ENCODE measurements around the gene KRTAP5-6. TPM values are rescaled to one million over a fixed set of nuclear protein-coding genes. Genes with fewer than 3 reads are reported as not detected.
A peak's percentile ranks its signal among the peaks of the same experiment; 100 is the strongest.
"Not testable (repeated sequence)": the region's sequence is repeated elsewhere in the genome, so short reads cannot be mapped to it uniquely, and the experiment has no call there.

The KRTAP5-6 gene
- polyA plus RNA-seq, 3 donors = not detected

DNA sequence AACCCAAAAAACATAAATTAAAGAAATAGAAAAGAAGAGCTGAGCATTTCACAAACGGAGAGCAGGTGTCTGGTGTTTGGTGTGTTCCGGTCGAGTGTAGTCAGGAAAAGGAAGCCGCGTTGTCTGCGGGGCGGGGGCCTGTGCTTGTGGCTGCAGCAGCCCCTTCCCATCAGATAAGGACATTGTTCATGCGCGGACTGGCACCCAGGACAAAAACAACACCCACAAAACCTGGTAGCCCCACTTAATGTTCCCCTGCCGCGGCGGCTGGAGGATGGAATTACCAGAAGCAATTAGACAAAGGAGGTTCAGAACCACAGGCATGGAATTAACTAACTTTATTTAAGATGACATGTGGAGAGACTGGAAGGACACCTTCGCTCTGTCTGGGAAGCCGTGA is 37.5 kb upstream of the KRTAP5-6 start:
- DNase-seq (ENCODE audit: extremely low read depth in 1 of 11, low read depth in 9 of 11, low spot score in 4 of 11) = no peak

DNA sequence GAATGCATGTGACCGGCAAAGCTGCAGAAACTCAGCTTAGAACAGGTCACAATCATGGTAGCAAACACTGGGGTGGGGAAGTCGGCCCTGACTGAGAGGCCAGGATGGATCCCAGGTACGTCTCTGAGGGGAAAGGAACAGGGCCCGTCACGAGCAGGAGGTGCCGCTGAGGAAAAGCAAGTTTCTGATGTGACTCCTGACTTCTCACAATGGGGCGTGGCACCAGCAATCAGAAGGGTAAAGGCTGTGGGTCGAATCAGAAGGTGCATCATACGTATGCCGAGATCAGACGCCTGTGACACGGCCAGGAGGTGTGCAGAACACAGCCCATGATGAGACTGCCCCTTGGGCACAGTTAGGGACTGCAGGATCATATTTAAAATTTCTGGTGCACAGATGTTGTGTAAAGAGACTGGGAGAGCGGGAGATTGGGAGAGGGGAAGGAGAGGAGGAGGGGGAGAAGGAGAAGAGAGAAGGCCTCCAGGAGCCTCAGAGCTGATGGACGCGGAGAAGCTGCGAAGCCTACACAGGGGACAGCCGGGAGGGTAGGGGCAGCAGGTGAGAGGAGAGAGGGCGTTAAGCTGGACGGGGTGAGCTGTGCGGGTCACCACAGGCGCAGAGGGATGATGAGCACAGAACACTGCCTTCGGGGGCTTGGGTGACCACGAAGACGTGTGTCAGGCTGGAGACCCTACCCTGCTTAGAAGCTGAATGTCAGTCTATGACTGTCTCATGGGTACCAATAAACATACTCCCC is 36.7 kb upstream of the KRTAP5-6 start:
- no peak for DNase-seq (ENCODE audit: extremely low read depth in 1 of 11, low read depth in 9 of 11, low spot score in 4 of 11)

- DNase-seq (ENCODE audit: extremely low read depth in 1 of 11, low read depth in 9 of 11, low spot score in 4 of 11) = not testable (repeated sequence)
Observed at GRCh38 chr11:1661454-1662269, 35.3 kb upstream of the KRTAP5-6 start.

GRCh38 chr11:1662699-1663283 is 34.2 kb upstream of the KRTAP5-6 start:
- not testable (repeated sequence) for DNase-seq (ENCODE audit: extremely low read depth in 1 of 11, low read depth in 9 of 11, low spot score in 4 of 11)

DNA sequence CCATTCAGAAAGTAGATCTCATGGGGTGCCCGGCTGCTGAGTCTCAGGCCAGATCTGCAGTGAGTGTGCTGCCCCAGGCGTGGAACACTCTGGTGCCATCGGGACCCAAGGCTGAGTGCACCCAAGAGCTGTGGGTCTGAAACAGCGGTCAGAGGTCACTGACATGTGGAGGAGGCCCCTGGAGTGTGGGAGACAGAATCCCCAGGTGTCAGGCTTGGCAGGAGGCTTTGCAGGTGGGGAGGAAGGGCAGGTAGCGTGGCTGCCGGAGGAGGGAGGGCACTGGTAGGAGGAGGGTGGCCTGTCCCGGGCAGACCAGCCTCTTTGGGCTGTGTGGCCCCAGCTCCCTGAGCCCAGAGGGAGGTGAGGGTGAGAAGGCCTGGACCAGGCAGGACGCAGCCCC is 31.7 kb upstream of the KRTAP5-6 start:
- no peak for DNase-seq (ENCODE audit: extremely low read depth in 1 of 11, low read depth in 9 of 11, low spot score in 4 of 11)

GRCh38 chr11:1667121-1667850 is 29.7 kb upstream of the KRTAP5-6 start:
- DNase-seq (ENCODE audit: extremely low read depth in 1 of 11, low read depth in 9 of 11, low spot score in 4 of 11) = no peak

DNA sequence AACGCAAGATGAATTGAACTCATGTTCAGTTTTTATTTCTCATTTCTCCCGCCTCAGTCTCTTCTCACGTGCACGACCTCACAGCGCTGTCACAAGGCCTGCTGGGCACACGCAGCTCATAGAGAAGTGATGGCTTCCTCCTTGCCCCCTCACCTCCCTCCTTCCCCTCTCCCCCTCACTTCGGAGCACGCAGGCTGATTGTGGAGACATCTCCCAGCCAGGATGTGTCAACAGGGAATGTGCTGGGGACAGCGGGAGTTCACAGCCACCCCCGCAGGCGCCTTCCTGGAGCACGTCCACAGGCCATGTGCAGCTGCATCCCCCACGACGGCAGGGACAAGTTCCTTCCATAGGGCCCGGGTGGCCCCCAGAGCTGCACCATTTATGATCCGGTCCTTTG is 29.1 kb upstream of the KRTAP5-6 start:
- DNase-seq (ENCODE audit: extremely low read depth in 1 of 11, low read depth in 9 of 11, low spot score in 4 of 11) = peak in 8 of 11 donors; percentile 52 to 85 (median 75)

DNA sequence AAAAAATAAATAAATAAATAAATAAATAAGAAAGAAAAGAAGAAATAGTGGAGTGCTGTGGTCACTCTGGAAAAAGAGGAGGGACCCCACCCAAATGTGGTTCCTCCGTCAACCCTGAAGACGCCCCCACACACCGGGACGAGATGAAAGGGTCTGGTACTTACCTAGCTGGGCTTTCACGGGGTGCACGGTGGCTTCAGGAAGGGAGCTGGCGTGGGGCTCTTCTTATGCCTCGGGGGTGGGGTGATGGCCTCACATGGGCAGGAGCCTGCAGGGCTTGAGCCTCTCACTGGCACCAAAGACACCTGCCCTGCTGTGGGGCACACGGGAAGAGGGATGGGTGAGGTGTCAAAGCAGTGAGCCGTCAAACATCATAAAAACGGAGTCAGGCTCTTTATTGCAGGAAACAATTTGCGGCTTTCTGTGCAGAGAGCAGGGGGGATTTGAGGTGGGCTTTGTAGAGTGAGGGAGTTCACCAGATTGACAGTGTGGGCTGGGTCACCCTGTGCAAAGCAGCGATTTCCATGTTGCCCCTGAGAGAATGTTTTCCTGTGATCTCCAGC is 28.0 kb upstream of the KRTAP5-6 start:
- no peak for DNase-seq (ENCODE audit: extremely low read depth in 1 of 11, low read depth in 9 of 11, low spot score in 4 of 11)

DNA sequence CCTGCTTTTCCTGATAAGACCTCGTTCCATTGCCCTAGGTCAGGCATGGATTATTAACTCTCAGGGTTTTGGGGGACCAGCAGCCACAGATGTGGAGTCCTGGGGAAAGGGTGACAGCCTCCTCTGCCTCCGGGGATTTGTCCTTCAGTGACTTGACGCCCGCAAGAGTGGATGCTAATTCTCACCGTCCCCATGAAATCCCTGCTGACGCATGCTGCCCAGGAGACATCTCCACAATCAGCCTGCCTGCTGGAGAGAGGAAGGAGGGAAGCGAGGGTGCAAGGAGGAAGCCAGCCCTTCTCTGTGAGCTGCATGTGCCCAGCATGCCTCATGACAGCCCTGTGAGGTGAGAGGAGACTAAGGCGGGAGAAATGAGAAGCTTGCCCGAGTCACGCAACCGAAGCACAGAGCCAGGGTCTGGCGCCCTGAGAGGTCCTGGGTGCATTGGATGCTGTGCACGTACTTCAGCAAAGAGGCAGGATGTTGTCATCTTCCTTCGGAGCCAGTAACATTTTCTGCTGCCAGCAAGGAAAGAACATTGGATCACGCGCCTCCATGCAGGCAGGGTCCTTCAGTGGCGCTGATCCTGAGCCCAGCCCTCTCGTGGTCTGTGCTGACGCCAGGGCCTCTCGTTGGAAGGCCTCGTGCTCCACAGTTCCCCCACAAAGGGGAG is 27.3 kb upstream of the KRTAP5-6 start:
- no peak for DNase-seq (ENCODE audit: extremely low read depth in 1 of 11, low read depth in 9 of 11, low spot score in 4 of 11)

GRCh38 chr11:1670457-1670856 is 26.5 kb upstream of the KRTAP5-6 start:
- not testable (repeated sequence) for DNase-seq (ENCODE audit: extremely low read depth in 1 of 11, low read depth in 9 of 11, low spot score in 4 of 11)

- no peak for DNase-seq (ENCODE audit: extremely low read depth in 1 of 11, low read depth in 9 of 11, low spot score in 4 of 11)
Observed at GRCh38 chr11:1670905-1671371, 26.1 kb upstream of the KRTAP5-6 start.

DNA sequence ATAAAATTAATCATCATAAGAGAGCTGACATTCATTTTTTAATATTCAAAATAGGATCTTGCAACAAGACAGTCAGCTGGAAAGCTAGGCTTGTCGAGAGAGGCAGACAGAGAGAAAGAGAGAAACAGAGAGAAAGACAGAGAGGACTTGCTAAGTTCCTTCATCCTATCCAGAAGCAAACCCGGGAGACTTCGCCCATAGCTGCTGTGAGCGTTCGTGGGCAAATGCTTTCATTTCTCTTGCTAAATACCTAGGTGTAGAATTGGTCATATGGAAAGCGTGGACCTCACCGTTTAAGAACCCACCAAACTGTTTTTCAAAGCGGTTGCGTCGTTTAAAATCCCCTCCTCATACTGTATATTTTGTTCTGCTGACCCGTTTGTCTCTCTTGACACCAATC is 25.3 kb upstream of the KRTAP5-6 start:
- DNase-seq (ENCODE audit: extremely low read depth in 1 of 11, low read depth in 9 of 11, low spot score in 4 of 11) = no peak

- no peak for DNase-seq (ENCODE audit: extremely low read depth in 1 of 11, low read depth in 9 of 11, low spot score in 4 of 11)
Observed at GRCh38 chr11:1672613-1673350, 24.2 kb upstream of the KRTAP5-6 start.

- no peak for DNase-seq (ENCODE audit: extremely low read depth in 1 of 11, low read depth in 9 of 11, low spot score in 4 of 11)
Observed at GRCh38 chr11:1673446-1674172, 23.4 kb upstream of the KRTAP5-6 start.

DNA sequence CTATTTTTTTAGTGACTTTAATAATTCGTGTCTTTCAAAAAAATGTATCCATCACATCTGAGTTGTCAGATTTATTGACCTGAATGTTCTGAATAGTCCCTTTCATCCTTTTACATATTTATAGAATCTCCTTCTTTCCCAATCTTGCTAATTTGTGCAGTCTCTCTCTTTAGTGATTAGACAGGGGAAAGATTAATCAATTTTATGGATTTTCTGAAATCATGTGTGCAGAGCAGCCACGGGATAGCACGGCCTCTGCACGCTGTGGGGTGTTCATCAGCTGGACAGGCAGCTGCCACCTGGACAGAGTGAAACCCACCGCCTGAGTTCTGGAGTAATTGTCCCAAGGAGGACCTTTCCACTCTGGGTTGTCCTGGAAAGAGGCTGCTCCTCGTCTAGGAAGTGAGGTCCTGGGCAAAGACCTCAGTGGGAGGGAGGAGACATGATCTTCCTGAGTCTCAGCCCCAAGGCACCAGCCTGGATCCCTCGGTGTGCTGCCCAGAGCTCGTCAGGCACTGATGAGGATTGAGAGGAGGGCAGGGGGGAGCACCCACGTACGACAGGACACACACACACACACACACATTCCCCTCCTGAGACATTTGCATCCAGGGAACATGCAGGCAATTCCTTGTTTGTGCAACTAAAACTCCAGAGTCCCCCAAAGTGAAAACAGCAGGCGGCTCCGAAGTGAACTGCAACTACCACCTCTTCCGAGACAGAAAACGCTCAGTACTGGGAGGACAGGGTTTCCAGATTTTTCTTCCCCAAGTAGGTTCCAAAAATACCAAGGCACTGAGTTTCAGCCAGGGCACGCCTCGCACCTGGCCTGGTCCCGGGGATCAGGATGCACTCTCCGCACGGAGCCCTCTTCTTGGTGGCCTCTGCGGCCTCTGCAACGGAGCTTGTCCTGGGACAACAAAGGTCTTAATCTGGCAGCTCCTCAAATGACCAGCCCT is 22.5 kb upstream of the KRTAP5-6 start:
- no peak for DNase-seq (ENCODE audit: extremely low read depth in 1 of 11, low read depth in 9 of 11, low spot score in 4 of 11)

Data from renal cortex interstitium (tissue), 11 donors.